ENCODE data around the gene U2AF1L4. TPM values are rescaled to one million over a fixed set of nuclear protein-coding genes. Genes with fewer than 3 reads are reported as not detected.

U2AF1L4 gene
- total and polyA plus RNA-seq, 3 experiments from 2014 or later = 29.0 to 37.5 (median 32.2) TPM

DNA sequence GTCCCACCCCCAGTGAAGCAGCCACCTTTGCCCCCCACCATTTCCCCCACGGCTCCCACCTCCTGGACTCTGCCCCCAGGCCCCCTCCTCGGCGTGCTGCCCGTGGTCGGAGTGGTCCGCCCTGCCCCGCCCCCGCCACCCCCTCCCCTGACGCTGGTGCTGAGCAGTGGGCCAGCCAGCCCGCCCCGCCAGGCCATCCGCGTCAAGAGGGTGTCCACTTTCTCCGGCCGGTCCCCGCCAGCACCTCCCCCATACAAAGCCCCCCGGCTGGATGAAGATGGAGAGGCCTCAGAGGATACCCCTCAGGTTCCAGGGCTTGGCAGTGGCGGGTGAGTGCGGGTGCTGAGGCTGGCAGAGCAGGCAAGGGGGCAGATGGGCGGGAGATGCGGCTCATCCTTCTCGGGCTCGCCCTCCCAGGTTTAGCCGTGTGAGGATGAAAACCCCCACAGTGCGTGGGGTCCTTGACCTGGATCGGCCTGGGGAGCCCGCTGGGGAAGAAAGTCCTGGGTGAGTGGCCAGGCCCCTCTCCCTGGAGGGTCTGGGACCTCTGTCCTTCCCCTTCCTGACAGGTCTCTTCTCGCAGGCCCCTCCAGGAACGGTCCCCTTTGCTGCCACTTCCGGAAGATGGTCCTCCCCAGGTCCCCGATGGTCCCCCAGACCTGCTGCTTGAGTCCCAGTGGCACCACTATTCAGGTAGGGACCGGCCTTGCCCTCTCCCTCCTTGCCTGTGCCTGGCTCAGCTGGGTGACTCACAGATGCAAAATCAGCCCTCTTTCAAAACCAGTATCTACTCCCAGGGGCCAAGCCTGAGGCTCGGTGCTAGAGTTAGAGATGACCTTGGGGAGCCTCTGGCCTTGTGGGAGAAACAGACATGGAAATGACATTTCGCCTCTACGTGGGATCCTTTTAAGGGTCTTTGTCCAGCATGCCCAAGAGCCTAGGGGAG is 11.8 kb downstream of the U2AF1L4 start:
- no peaks in the 10 kb centered on the region for H3K9me3 ChIP-seq (ENCODE audit: low read length)
- Mint-ChIP-seq H3K27me3 (no peaks in the 10 kb centered on the region), H3K9me3 (no peaks in the 10 kb centered on the region), H3K27ac (peak overlapping the region in 4 of 8 donors; percentile 3 to 66 (median 38)), H3K4me1 (peaks cover 5 to 20% (median 13%) of the 10 kb centered on the region in 3 donors), H3K4me3 (no peak overlapping the region), H3K36me3 (peaks cover 10 to 87% (median 14%) of the 10 kb centered on the region in 3 donors)
- CTCF ChIA-PET = no interaction called here
- no peaks in the 10 kb centered on the region for H3K27me3 ChIP-seq (ENCODE audit: insufficient read depth, low read length, poor library complexity, severe bottlenecking)
- no peak overlapping the region for H3K4me3 ChIP-seq (ENCODE audit: low read length)
- peaks cover 12% of the 10 kb centered on the region for H3K4me1 ChIP-seq (ENCODE audit: insufficient read depth, low read length)
- DNase-seq = no peak
- peaks cover 42% of the 10 kb centered on the region for H3K36me3 ChIP-seq (ENCODE audit: insufficient read depth, low read length)
- POLR2A ChIA-PET = interaction anchor here (0.7 kb wide), 1 partner anchor 15 kb away, joined by 3 read pairs; no protein-coding TSS in a partner anchor
- no peak overlapping the region for H3K27ac ChIP-seq (ENCODE audit: low read depth, low read length)

DNA sequence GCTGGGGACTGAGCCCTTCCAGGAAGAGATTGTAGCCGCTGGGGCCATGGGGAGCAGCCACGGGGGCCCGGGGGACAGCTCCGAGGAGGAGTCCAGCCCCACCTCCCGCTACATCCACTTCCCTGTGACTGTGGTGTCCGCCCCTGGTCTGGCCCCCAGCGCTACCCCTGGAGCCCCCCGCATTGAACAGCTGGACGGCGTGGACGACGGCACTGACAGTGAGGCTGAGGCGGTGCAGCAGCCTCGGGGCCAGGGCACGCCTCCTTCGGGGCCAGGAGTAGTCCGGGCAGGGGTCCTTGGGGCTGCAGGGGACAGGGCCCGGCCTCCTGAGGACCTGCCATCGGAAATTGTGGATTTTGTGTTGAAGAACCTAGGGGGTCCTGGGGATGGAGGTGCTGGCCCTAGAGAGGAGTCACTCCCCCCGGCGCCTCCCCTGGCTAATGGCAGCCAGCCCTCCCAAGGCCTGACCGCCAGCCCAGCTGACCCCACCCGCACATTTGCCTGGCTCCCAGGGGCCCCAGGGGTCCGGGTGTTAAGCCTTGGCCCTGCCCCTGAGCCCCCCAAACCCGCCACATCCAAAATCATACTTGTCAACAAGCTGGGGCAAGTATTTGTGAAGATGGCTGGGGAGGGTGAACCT is 12.6 kb downstream of the U2AF1L4 start:
- Histone ChIP-seq H3K36me3 (ENCODE audit: insufficient read depth, low read length) (peaks cover 42% of the 10 kb centered on the region), H3K27ac (ENCODE audit: low read depth, low read length) (no peak overlapping the region), H3K9me3 (ENCODE audit: low read length) (no peaks in the 10 kb centered on the region), H3K4me3 (ENCODE audit: low read length) (no peak overlapping the region), H3K27me3 (ENCODE audit: insufficient read depth, low read length, poor library complexity, severe bottlenecking) (no peaks in the 10 kb centered on the region), H3K4me1 (ENCODE audit: insufficient read depth, low read length) (peaks cover 12% of the 10 kb centered on the region)
- H3K9me3 Mint-ChIP-seq = no peaks in the 10 kb centered on the region
- no peak for DNase-seq
- H3K4me3 Mint-ChIP-seq = no peak overlapping the region
- H3K27me3 Mint-ChIP-seq = no peaks in the 10 kb centered on the region
- ChIA-PET CTCF (no interaction called here), POLR2A (interaction anchor here (0.7 kb wide), 1 partner anchor 14 kb away, joined by 3 read pairs; no protein-coding TSS in a partner anchor)
- H3K36me3 Mint-ChIP-seq = peaks cover 10 to 87% (median 15%) of the 10 kb centered on the region in 3 donors
- H3K4me1 Mint-ChIP-seq = peaks cover 5 to 18% (median 13%) of the 10 kb centered on the region in 3 donors
- H3K27ac Mint-ChIP-seq = no peak overlapping the region

- Mint-ChIP-seq H3K36me3 (peaks cover 10 to 86% (median 16%) of the 10 kb centered on the region in 3 donors), H3K4me1 (peaks cover 5 to 10% (median 9%) of the 10 kb centered on the region in 3 donors), H3K27me3 (no peaks in the 10 kb centered on the region), H3K9me3 (no peaks in the 10 kb centered on the region), H3K27ac (no peak overlapping the region), H3K4me3 (no peak overlapping the region)
- POLR2A ChIA-PET = no interaction called here
- no peaks in the 10 kb centered on the region for H3K27me3 ChIP-seq (ENCODE audit: insufficient read depth, low read length, poor library complexity, severe bottlenecking)
- H3K36me3 ChIP-seq (ENCODE audit: insufficient read depth, low read length) = peaks cover 48% of the 10 kb centered on the region
- no peak for DNase-seq
- CTCF ChIA-PET = no interaction called here
- no peaks in the 10 kb centered on the region for H3K9me3 ChIP-seq (ENCODE audit: low read length)
- no peak overlapping the region for H3K27ac ChIP-seq (ENCODE audit: low read depth, low read length)
- no peak overlapping the region for H3K4me3 ChIP-seq (ENCODE audit: low read length)
- H3K4me1 ChIP-seq (ENCODE audit: insufficient read depth, low read length) = peaks cover 7% of the 10 kb centered on the region
Measured at GRCh38 chr19:35731779-35732405, 13.3 kb downstream of the U2AF1L4 start.

DNA sequence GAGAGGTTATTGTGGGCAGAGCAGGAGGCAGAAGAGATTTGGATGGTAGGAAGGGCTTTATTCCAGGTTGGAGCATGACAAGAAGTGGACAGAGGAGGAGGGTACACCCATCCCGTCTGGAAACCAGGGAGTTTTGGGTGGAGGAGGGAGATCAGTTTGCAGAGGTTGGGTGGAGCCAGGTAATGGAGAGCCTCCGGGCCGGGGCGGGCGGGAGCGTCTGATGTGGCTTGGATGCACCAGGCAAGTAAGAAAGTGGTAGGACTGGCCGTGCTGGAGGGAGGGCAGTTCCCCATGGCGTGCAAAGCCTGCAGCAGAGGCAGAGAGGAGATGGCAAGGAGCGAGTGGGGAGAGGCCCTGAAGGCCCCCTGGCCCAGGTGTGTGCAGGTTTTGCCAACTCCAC is 13.9 kb downstream of the U2AF1L4 start:
- no peak overlapping the region for H3K4me3 Mint-ChIP-seq
- peaks cover 1% of the 10 kb centered on the region for H3K4me1 ChIP-seq (ENCODE audit: insufficient read depth, low read length)
- no peaks in the 10 kb centered on the region for H3K27me3 ChIP-seq (ENCODE audit: insufficient read depth, low read length, poor library complexity, severe bottlenecking)
- no peaks in the 10 kb centered on the region for H3K9me3 ChIP-seq (ENCODE audit: low read length)
- H3K27ac Mint-ChIP-seq = peak overlapping the region in 3 of 8 donors; percentile 26 to 63 (median 46)
- peaks cover 10 to 84% (median 16%) of the 10 kb centered on the region in 3 donors for H3K36me3 Mint-ChIP-seq
- H3K27ac ChIP-seq (ENCODE audit: low read depth, low read length) = no peak overlapping the region
- peaks cover 52% of the 10 kb centered on the region for H3K36me3 ChIP-seq (ENCODE audit: insufficient read depth, low read length)
- H3K4me3 ChIP-seq (ENCODE audit: low read length) = no peak overlapping the region
- H3K27me3 Mint-ChIP-seq = no peaks in the 10 kb centered on the region
- H3K4me1 Mint-ChIP-seq = peaks cover 2 to 7% (median 5%) of the 10 kb centered on the region in 3 donors
- H3K9me3 Mint-ChIP-seq = no peaks in the 10 kb centered on the region
- ChIA-PET POLR2A (no interaction called here), CTCF (interaction anchor here (1.5 kb wide), 1 partner anchor 13 kb away, joined by 3 read pairs; the partner anchor contains the start of gene KMT2B)
- no peak for DNase-seq

- Mint-ChIP-seq H3K27ac (peak overlapping the region in 2 of 8 donors; percentile 67 to 76), H3K27me3 (no peaks in the 10 kb centered on the region), H3K36me3 (peaks cover 10 to 84% (median 17%) of the 10 kb centered on the region in 3 donors), H3K4me1 (peaks cover 0 to 7% (median 4%) of the 10 kb centered on the region in 3 donors), H3K4me3 (no peak overlapping the region), H3K9me3 (no peaks in the 10 kb centered on the region)
- CTCF ChIA-PET = interaction anchor here (1.4 to 1.5 kb wide), 2 partner anchors 10 to 12 kb away, joined by 3 to 4 read pairs; partner anchors contain the start of gene KMT2B
- Histone ChIP-seq H3K27me3 (ENCODE audit: insufficient read depth, low read length, poor library complexity, severe bottlenecking) (no peaks in the 10 kb centered on the region), H3K4me3 (ENCODE audit: low read length) (no peak overlapping the region), H3K36me3 (ENCODE audit: insufficient read depth, low read length) (peaks cover 62% of the 10 kb centered on the region), H3K4me1 (ENCODE audit: insufficient read depth, low read length) (no peaks in the 10 kb centered on the region), H3K27ac (ENCODE audit: low read depth, low read length) (no peak overlapping the region), H3K9me3 (ENCODE audit: low read length) (no peaks in the 10 kb centered on the region)
- no peak for DNase-seq
- POLR2A ChIA-PET = no interaction called here
Measured at GRCh38 chr19:35730326-35730725, 14.9 kb downstream of the U2AF1L4 start.

DNA sequence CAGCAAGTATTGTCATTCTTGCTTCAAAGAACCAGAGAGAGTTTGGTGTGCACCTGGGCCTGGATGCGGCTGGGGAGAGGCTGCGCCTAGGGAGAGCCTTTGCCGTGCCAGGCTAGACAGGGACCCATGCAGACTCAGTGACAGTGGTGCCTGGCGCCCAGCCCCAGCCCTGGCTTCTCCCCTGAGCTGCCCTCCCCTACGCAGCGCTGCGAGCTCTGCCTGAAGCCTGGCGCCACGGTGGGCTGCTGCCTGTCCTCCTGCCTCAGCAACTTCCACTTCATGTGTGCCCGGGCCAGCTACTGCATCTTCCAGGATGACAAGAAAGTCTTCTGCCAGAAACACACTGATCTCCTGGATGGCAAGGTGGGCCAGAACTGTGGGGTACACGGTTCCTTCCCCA is 15.5 kb downstream of the U2AF1L4 start:
- H3K9me3 ChIP-seq (ENCODE audit: low read length) = no peaks in the 10 kb centered on the region
- H3K36me3 Mint-ChIP-seq = peaks cover 10 to 86% (median 19%) of the 10 kb centered on the region in 3 donors
- CTCF ChIA-PET = interaction anchor here (1.4 to 1.5 kb wide), 2 partner anchors 11 to 12 kb away, joined by 3 to 4 read pairs; partner anchors contain the start of gene KMT2B
- POLR2A ChIA-PET = interaction anchor here (0.6 kb wide), 1 partner anchor 69 kb away, joined by 3 read pairs; no protein-coding TSS in a partner anchor
- no peak overlapping the region for H3K4me3 Mint-ChIP-seq
- no peaks in the 10 kb centered on the region for H3K4me1 ChIP-seq (ENCODE audit: insufficient read depth, low read length)
- no peak overlapping the region for H3K27ac Mint-ChIP-seq
- H3K36me3 ChIP-seq (ENCODE audit: insufficient read depth, low read length) = peaks cover 65% of the 10 kb centered on the region
- H3K27me3 Mint-ChIP-seq = no peaks in the 10 kb centered on the region
- no peaks in the 10 kb centered on the region for H3K27me3 ChIP-seq (ENCODE audit: insufficient read depth, low read length, poor library complexity, severe bottlenecking)
- H3K27ac ChIP-seq (ENCODE audit: low read depth, low read length) = no peak overlapping the region
- DNase-seq = no peak
- H3K9me3 Mint-ChIP-seq = no peaks in the 10 kb centered on the region
- H3K4me3 ChIP-seq (ENCODE audit: low read length) = no peak overlapping the region
- H3K4me1 Mint-ChIP-seq = peaks cover 0 to 7% (median 4%) of the 10 kb centered on the region in 3 donors

DNA sequence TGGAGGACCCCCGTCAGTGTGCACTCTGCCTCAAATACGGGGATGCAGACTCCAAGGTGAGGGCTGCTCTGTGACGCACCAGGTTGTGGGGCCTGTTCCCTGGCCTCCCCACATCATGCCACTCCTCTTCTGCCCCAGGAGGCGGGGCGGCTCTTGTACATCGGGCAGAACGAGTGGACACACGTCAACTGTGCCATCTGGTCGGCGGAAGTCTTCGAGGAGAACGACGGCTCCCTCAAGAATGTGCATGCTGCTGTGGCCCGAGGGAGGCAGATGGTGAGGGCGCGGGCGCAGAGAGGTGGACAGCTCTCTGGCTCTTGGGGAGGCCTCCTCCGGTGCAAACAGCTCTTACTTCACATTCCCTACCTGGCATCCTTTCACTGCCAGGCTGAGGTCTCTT is 16.2 kb downstream of the U2AF1L4 start:
- no peak overlapping the region for H3K27ac Mint-ChIP-seq
- H3K36me3 ChIP-seq (ENCODE audit: insufficient read depth, low read length) = peaks cover 70% of the 10 kb centered on the region
- no peaks in the 10 kb centered on the region for H3K4me1 ChIP-seq (ENCODE audit: insufficient read depth, low read length)
- H3K27me3 Mint-ChIP-seq = no peaks in the 10 kb centered on the region
- ChIA-PET CTCF (interaction anchor here (1.4 kb wide), 2 partner anchors 11 to 15 kb away, joined by 3 to 4 read pairs; no protein-coding TSS in a partner anchor), POLR2A (no interaction called here)
- no peaks in the 10 kb centered on the region for H3K27me3 ChIP-seq (ENCODE audit: insufficient read depth, low read length, poor library complexity, severe bottlenecking)
- H3K4me3 Mint-ChIP-seq = no peak overlapping the region
- no peaks in the 10 kb centered on the region for H3K9me3 ChIP-seq (ENCODE audit: low read length)
- H3K9me3 Mint-ChIP-seq = no peaks in the 10 kb centered on the region
- no peak for DNase-seq
- peaks cover 6 to 86% (median 15%) of the 10 kb centered on the region in 3 donors for H3K36me3 Mint-ChIP-seq
- H3K4me3 ChIP-seq (ENCODE audit: low read length) = no peak overlapping the region
- peaks cover 0 to 5% (median 0%) of the 10 kb centered on the region in 3 donors for H3K4me1 Mint-ChIP-seq
- H3K27ac ChIP-seq (ENCODE audit: low read depth, low read length) = no peak overlapping the region
